Measurements from ENCODE around the gene CCNL2.
"Not testable (repeated sequence)": the region's sequence is repeated elsewhere in the genome, so short reads cannot be mapped to it uniquely, and the experiment has no call there.

Gene CCNL2

DNA sequence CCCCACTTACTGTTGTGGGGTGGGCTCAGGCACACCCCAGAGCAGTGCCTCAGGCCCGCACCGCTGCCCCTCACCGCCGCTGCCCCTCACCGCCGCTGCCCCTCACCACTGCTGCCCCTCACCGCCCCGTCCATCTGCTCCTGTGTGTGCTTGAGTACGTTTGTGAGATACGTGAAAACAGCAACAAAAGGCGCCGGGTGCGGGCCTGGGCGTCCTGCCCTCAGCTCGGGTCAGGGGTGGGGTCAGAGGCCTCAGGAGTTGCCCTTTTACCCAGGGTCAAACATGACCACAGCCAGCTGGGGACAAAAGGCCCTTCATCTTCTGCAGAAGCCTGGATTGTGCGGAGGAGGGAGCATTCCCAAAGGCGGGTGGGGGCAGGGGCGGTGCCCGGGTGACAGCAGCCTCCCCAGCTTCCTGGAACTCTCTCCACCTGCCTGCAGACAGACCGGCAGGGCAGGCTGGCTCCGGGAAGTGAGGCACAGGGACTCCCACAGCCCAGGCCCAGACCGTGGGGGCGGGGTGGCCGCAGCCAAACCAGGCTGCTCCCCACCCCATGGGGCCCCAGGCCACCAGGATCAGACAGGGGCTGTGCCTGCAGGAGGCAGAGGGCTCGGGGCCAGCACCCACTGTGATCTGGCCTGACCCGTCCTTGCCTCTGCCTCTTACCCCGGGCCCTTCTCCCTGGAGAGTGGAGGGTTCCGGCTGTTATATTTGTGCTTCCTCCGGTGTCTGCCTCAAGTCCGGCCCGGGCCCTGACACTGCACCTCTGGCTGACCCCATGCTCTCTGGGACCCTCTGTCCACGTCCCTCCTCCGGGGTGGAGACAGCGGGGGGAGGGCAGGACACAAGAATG is 34.0 kb upstream of the CCNL2 start:
- in situ Hi-C loops (cut with HindIII; ENCODE audit: low pct_ligation_motif_present, low pct_unique_long_range_greater_than_20kb, low sequenced_read_pairs), result no loop called here
- DNase-seq, result no peak

DNA sequence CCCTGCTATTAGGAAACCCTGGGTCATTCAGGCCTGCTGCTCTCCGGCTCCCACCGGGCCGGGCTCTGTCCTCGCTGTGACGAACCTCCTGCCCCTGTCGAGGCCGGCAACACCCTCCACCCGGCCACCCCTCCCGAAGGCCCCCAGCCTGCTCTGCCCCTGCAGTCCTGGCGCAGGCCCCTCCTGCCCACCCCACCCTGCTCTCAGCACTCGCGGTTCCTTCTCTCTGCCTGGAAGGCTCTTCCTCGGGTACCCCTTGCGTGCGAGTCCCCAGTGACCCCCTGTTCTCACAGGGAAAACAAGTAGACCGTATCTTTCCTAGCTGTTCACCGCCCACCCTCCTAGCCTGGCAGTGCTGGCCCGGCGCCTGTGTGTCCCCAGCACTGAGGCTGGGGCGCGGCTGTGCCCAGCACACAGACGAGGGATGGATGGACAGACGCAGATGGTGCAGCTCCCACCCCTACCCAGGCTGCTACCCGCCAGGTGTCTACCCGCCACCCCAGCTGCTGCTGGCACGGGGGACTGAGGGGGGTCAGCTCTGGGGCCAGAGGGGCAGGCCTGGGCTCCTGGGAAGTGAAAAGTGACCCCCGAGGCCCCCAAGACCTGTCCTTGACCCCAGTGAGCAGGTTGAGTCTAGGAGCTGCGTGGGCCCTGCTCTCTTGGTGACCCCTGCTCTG is 33.3 kb upstream of the CCNL2 start:
- in situ Hi-C loops (cut with HindIII; ENCODE audit: low pct_ligation_motif_present, low pct_unique_long_range_greater_than_20kb, low sequenced_read_pairs), result no loop called here
- DNase-seq, result no peak

DNA sequence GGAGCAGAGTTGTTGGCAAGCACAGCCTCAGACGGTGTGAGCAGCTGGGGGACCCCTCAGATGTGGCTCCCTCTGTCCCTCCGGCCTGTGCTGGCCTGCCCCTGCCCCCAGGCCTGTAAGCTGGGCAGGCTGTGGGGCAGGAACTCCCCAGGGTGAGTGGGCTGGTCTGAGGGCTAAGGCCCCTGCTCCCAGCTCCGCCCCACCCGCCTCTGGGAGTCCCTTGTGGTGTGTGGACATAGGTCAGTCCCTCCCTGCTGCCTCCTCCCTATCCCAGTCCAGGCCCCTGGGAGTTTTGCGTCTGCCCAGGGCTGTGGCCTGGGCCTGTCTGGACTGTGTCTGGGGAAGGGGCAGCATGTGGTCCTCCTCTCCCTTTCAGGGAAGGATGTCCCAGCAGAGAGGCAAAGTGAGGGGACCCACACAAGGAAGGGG is 32.7 kb upstream of the CCNL2 start:
- in situ Hi-C loops (cut with HindIII; ENCODE audit: low pct_ligation_motif_present, low pct_unique_long_range_greater_than_20kb, low sequenced_read_pairs), result no loop called here
- DNase-seq, result no peak

DNA sequence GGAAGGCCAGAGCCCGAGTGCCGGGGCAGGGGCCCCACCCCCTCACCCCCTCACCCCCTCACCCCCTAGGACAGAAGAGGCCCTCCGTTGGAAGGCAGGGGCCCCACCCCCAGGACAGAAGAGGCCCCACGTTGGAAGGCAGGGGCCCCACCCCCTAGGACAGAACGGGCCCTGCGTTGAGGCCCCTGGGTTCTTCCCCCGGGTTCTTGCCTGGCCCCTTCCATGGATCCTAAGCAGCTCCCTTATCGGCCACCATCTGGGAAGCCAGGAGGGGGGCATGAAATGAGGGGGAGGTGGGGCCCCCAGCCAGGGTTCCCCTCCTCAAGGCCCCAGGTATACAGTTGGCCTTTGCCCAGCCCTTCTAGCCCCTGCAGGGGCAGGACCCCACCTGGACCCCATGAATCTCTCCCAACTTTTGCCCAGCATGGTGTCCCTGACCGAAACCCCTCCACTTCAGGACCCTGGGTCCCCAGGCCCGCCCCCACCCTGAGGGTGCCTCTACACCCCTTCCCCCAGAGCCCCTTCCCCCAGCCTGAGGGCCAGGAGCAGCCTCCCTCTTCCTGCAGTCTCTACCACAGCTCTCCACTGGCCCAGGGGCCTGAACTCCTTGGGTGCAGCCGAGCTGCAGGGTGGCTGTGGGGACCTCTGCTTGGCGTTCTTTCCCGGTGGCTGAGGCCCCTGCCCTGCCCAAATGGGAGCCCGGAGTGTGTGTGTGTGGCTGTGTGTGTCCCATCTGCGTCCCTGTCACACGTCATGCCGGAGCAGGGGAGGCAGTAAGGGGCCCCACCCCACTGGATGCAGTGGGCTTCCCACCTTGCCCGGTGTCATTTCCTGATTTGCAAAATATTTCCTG is 32.1 kb upstream of the CCNL2 start:
- no peak for DNase-seq

DNA sequence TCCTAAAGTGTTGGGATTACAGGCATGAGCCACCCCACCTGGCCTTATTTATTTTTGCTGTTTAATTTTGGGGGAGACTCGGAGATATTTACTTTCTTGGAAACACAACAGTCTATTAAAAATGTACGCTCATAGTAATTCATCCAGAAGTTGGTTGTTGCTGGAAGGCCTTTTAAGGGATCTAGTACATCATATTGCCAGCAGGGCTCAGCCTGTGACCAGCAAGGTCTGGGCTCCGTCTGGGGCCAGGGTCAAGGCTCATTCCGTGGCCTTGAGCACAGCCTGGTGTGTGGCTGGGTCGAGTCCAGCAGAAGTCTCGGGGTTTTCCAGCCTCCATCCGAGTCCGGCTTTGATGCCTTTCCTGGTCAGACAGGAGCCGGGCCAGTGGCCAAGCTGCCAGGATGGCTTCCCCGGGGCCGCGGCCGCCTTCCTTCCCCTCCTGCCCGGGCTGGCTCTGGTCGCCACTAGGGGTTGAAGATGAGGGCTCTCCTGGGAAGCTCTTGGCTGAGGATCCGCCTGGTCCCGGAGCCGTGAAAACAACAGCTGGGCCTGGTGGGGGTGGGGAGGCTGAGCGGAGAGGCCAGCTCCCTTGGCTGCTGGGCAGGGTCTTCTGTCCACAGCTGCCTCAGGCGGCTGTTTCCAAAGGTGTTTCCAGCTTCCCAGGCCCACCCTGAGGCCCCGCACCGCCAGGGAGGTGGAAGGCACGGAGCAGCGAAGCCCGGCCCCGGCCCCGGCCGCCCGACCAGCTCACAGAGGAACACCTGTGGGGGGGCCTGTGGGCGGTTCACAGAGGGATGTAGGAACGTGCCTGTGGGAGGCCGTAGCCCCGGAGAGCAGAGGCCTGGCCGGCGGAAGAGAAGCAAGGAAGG is 31.2 kb upstream of the CCNL2 start:
- in situ Hi-C loops (cut with HindIII; ENCODE audit: low pct_ligation_motif_present, low pct_unique_long_range_greater_than_20kb, low sequenced_read_pairs), result no loop called here
- DNase-seq, result no peak

More for the DNA sequence above, 32.1 kb upstream of the CCNL2 start:
- in situ Hi-C loops (cut with HindIII; ENCODE audit: low pct_ligation_motif_present, low pct_unique_long_range_greater_than_20kb, low sequenced_read_pairs), result no loop called here

DNA sequence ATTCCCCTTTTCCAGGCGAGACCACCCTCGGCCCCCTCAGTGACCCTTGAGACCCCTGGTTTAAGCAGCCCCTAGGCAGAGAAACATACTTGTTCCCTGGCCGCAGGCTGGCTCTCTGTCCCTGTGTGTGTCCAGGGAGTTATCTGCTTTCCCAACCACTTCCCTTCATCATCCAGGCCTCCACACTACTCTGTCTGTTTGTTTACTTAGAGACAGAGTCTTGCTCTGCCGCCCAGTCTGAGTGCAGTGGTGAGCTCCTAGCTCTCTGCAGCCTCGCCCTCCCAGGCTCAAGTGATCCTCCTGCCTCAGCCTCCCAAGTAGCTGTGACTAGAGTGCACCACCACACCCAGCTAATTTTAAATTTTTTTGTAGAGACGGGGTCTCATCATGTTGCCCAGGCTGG is 30.5 kb upstream of the CCNL2 start:
- in situ Hi-C loops (cut with HindIII; ENCODE audit: low pct_ligation_motif_present, low pct_unique_long_range_greater_than_20kb, low sequenced_read_pairs), result no loop called here

DNA sequence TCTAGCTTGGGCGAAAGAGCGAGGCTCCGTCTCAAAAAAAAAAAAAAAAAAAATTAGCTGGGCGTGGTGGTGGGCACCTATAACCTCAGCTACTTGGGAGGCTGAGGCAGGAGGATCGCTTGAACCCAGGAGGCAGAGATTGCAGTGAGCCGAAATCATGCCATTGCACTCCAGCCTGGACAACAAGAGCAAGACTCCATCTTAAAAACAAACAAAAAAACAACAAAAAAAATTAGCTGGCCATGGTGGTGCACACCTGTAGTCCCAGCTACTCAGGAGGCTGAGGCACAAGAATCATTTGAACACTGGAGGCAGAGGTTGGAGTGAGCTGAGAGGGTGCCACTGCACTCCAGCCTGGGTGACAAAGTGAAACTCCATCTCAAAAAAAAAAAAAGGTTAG is 29.8 kb upstream of the CCNL2 start:
- in situ Hi-C loops (cut with HindIII; ENCODE audit: low pct_ligation_motif_present, low pct_unique_long_range_greater_than_20kb, low sequenced_read_pairs), result not testable (repeated sequence)

More for the DNA sequence above, 30.5 kb upstream of the CCNL2 start:
- DNase-seq, result no peak

DNA sequence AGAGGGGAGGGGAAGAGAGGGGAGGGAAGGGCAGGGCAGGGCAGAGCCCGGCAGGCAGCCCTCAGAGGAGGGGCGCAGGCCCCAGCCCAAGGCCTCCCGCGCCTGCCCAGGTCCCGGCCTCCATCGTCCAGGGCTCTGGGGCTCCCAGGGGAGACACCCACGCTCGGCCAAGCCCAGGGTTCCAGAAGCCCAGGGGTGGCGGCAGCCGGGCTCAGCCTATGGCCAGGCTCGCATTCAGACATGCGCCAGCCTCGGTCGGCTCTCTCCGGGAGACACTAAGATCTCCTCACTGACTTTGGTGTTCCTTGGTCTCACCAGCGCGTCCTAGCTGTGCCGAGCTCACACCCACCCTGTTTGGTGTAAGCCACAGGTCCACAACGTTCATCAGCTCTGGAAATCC is 29.0 kb upstream of the CCNL2 start:
- in situ Hi-C loops (cut with HindIII; ENCODE audit: low pct_ligation_motif_present, low pct_unique_long_range_greater_than_20kb, low sequenced_read_pairs), result no loop called here
- DNase-seq, result no peak

More for the DNA sequence above, 29.8 kb upstream of the CCNL2 start:
- DNase-seq, result not testable (repeated sequence)

DNA sequence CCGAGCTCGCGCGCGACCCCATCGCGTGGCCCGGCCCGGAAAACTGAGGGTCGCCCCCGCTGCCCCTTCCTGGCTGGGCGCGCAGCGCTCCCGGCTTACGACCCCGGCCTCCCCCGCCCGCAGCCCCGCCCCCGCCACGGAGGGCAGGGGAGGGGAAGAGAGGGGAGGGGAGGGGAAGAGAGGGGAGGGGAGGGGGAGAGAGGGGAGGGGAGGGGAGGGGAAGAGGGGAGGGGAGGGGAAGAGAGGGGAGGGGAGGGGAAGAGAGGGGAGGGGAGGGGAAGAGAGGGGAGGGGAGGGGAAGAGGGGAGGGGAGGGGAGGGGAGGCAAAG is 28.6 kb upstream of the CCNL2 start:
- in situ Hi-C loops (cut with HindIII; ENCODE audit: low pct_ligation_motif_present, low pct_unique_long_range_greater_than_20kb, low sequenced_read_pairs), result no loop called here
- DNase-seq, result no peak

DNA sequence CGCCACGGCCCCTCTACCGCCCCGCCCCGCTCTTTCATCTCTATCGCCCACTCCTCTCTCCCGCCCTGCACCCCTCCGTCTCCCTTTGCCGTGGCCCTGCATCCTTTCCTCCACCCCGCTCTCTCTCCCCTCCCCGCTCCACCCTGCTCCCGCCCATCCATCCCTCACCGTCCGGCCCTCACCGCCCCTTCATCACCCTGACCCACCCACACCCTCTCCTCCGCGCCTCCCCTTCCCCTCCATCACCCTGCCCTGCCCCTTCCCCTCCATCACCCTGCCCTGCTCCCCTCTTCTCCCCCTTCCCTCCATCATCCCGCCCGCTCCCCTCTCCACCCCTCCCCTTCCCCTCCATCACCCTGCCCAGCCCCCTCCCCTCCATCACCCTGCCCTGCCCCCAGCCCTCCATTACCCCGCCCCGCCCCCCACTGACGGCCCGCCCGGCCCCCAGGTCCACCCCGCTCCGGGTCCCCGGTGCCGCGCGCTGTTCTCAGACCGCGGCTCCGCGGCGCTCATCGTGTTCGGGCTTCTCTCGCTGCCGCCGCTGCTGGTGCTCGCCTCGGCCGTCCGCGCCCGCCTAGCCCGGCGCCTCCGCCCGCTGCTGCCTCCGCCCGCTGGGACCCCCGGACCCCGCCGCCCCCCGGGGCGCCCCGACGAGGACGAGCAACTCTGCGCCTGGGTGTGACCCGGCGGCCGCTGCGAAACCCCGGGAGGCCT is 28.1 kb upstream of the CCNL2 start:
- DNase-seq, result no peak

DNA sequence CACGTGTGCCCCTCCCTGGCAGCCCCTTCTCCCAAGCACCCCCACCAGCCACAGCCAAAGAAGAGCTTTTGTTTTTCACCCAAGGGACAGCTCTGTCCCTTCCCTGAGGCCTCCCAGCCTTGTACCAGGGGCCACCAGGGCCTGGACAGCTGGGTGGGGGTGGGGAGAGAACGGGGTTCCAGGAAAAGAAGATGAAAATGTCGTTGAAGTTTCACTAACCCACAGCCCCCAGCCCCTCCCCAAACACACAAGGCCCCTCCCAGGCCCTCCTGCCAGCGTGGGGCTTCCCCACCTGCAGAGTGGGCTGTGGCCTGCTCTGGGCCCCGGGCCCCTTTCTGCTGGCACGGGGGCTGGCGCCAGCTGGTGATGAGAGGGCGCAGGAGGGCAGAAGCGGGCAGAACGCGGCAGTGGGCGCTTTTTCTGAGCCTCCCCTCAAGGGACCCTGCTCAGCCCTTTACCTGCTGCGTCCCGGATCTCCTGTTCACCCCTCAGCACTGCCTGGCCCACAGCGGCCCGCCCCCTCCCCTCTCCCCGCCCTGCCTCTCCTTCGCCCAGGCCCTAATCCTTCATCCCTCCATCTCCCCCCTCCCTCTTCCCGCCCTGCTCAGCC is 27.5 kb upstream of the CCNL2 start:
- in situ Hi-C loops (cut with HindIII; ENCODE audit: low pct_ligation_motif_present, low pct_unique_long_range_greater_than_20kb, low sequenced_read_pairs), result no loop called here
- no peak for DNase-seq

More for the DNA sequence above, 28.1 kb upstream of the CCNL2 start:
- in situ Hi-C loops (cut with HindIII; ENCODE audit: low pct_ligation_motif_present, low pct_unique_long_range_greater_than_20kb, low sequenced_read_pairs), result no loop called here

DNA sequence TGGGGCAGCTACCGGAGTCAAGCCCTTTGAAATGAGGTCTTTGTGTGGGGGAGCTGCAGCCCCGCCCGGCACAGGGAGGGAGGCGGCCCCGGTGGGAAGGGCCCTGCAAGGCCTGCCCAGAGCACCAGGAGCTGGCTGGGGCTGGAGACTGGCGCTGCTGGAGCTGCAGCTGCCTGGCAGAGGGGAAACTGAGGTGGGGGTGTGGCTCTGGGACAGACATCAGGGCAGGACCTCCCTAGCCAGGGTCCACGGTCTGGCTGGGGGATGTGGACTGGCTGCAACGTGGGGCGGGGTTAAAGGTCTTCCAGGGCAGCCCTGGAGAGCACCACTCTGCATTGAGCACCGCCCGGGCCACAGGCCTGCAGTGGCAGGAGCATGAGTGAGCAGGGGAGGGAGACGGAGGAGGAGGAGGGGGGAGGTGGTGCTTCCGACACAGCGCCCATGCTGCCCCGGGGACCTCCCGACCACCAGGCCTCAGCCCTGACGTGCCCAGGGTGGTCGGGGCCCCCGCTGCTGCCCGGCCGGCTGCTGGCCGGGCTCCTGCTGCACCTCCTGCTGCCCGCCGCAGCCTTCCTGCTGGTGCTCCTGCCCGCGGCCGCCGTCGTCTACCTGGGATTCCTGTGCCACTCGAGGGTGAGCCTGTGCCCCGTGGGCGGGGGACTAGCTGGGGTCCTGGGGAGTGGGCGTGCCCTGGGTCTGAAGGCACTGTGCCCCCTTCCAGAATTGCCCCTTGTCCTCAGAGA is 26.8 kb upstream of the CCNL2 start:
- DNase-seq, result no peak
- in situ Hi-C loops (cut with HindIII; ENCODE audit: low pct_ligation_motif_present, low pct_unique_long_range_greater_than_20kb, low sequenced_read_pairs), result no loop called here

DNA sequence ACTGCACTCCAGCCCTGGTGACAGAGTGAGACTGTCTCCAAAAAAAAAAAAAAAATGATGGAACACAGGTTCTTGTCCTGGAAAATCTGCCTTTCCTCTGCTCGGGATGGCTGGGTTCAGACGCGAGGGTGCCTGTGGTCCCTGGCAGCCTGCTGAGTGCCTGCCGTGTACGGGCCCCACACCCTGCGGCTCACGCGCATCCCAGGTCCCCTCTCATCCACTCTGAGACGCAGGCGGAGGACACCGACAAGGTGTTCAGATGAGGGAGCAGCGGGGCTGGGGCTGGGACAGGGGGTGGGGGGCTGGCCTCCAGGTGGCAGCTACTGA is 26.3 kb upstream of the CCNL2 start:
- in situ Hi-C loops (cut with HindIII; ENCODE audit: low pct_ligation_motif_present, low pct_unique_long_range_greater_than_20kb, low sequenced_read_pairs), result no loop called here
- no peak for DNase-seq

DNA sequence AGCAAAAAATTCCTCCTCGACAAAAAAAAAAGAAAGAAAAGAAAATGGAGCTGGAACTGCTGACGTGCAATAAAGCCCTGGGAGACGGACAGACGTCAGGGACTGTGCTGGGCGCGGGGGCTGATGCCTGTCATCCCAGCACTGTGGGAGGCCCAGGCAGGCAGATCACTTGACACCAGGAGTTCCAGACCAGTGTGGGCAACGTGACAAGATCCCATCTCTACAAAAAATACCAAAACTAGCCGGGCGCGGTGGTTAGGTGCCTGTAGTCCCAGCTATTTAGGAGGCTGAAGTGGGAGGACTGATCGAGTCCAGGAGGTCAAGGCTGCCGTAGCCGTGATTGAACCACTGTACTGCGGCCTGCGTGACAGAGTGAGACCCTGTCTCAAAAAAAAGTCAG is 25.6 kb upstream of the CCNL2 start:
- no peak for DNase-seq
- in situ Hi-C loops (cut with HindIII; ENCODE audit: low pct_ligation_motif_present, low pct_unique_long_range_greater_than_20kb, low sequenced_read_pairs), result no loop called here

DNA sequence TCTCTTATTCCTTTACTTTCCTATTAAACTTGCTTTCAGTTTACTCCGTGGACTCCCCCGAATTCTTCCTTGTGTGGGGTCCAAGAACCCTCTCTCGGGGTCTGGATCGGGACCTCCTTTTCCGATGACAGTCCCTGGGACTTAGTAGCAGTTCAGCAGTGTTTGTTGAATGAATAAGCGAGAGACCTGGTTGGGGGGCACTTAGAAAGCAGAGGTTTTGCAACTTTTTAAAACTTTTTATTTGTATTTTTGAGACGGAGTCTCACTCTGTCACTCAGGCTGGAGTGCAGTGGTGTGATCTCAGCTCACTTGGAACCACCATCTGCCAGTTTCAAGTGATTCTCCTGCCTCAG is 24.1 kb upstream of the CCNL2 start:
- in situ Hi-C loops (cut with HindIII; ENCODE audit: low pct_ligation_motif_present, low pct_unique_long_range_greater_than_20kb, low sequenced_read_pairs), result no loop called here
- no peak for DNase-seq

DNA sequence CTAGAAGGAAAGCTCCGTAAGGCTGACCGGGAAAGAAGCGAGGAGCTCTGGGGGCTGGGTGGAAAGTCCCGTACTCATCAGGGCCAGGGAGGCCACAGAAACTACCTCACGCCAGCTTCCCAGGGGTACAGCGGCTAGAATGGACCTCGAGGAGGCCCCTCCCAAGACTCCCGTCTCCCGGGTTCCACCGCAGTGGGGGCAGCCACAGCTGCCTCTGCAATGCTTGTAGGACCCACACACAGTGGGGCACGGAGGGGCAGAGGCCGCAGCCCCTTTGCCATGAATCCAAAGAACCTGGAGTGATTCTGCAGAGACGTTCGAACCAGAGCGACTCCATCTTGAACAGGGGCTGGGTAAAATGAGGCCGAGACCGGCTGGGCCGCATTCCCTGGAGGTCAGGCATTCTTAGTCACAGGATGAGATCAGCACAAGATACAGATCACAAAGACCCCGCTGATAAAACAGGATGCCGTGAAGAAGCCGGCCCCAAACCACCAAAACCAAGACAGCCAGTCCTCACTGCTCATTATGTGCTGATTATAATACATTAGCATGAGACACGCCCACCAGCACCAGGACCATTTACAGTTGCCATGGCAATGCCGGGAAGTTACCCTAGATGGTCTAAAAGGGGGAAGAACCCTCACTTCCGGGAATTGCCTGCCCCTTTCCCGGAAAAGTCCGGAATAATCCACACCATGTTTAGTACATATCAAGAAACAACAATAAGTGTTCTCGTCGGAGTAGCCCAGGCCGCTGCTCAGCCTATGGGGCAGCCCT is 23.5 kb upstream of the CCNL2 start:
- in situ Hi-C loops (cut with HindIII; ENCODE audit: low pct_ligation_motif_present, low pct_unique_long_range_greater_than_20kb, low sequenced_read_pairs), result no loop called here
- no peak for DNase-seq

Data from ACHN (cell line).